Natural killer cell (primary cell): ENCODE measurements around the gene NLRP1. TPM values are rescaled to one million over a fixed set of nuclear protein-coding genes. Genes with fewer than 3 reads are reported as not detected.
A peak's percentile ranks its signal among the peaks of the same experiment; 100 is the strongest.

Source experiments
- ATAC-seq, 3 donors: fragments of 150-1000 bp in 2 of 3; fragments of 200-7000 bp in 1 of 3; cut with Tn5 transposase; 1 replicate in 1 of 3; 2 replicates in 2 of 3; pipeline ENCODE4 v1.10.0; 2021; ENCODE audit warnings: mild to moderate bottlenecking in 2 of 3, moderate library complexity in 2 of 3
- DNase-seq, 2 donors: peaks; one replicate each; pipeline versions ENCODE4 v3.0.0 to v3.0.0-alpha.2; 2013 to 2021; ENCODE audit warnings: mixed read lengths in 1 of 2
- H3K27ac ChIP-seq: one replicate; pipeline ENCODE4 v1.5.1; 2013; ENCODE audit warnings: mild to moderate bottlenecking, low read length
- H3K27me3 ChIP-seq: one replicate; pipeline ENCODE4 v1.6.1; 2013; ENCODE audit warnings: low read length; ENCODE audit not compliant: control insufficient read depth, insufficient read depth
- H3K36me3 ChIP-seq: one replicate; pipeline ENCODE4 v1.6.1; 2013; ENCODE audit warnings: low read length; ENCODE audit not compliant: control insufficient read depth, insufficient read depth
- H3K4me1 ChIP-seq: one replicate; pipeline ENCODE4 v1.6.1; 2013; ENCODE audit warnings: low read length; ENCODE audit not compliant: control insufficient read depth, insufficient read depth
- H3K4me3 ChIP-seq: one replicate; pipeline ENCODE4 v1.5.1; 2013; ENCODE audit warnings: low read length
- H3K9me3 ChIP-seq: one replicate; pipeline ENCODE4 v1.6.1; 2013; ENCODE audit warnings: low read length; ENCODE audit not compliant: control insufficient read depth, insufficient read depth
- H3K27ac Mint-ChIP-seq, 2 donors: one replicate each; pipeline ENCODE4 v1.8.0; 2022; ENCODE audit warnings: mild to moderate bottlenecking in 2 of 2, mixed read lengths in 2 of 2, moderate library complexity in 1 of 2
- H3K27me3 Mint-ChIP-seq, 2 donors: one replicate each; pipeline ENCODE4 v1.8.0; 2022; ENCODE audit warnings: low read depth in 2 of 2, mixed read lengths in 2 of 2
- H3K36me3 Mint-ChIP-seq: one replicate; pipeline ENCODE4 v1.8.0; 2022; ENCODE audit warnings: mixed read lengths
- H3K4me1 Mint-ChIP-seq, 2 donors: one replicate each; pipeline ENCODE4 v1.8.0; 2022; ENCODE audit warnings: mixed read lengths in 2 of 2
- H3K4me3 Mint-ChIP-seq: one replicate; pipeline ENCODE4 v1.8.0; 2022; ENCODE audit warnings: mild to moderate bottlenecking, moderate library complexity, mixed read lengths
- H3K9me3 Mint-ChIP-seq, 2 donors: one replicate each; pipeline ENCODE4 v1.8.0; 2022; ENCODE audit warnings: mixed read lengths in 2 of 2
- CTCF ChIP-seq: fragments of 200-600 bp; IDR thresholded peaks from one replicate; pipeline ENCODE4 v1.8.0; 2022; ENCODE audit warnings: antibody characterized with exemption
- WGBS: methylation state at CpG from one replicate; pipeline ENCODE4 v1.1.7; 2013; ENCODE audit warnings: missing lambda C conversion rate; ENCODE audit not compliant: insufficient coverage; 5-methylcytosine and 5-hydroxymethylcytosine counted together
- intact Hi-C: fragments of 100-400 bp; cut with micrococcal nuclease; formaldehyde crosslinking; loops from one replicate; pipeline ENCODE4 v1.14.2; 2022
- total RNA-seq, 4 donors: library from RNA; stranded (reverse); fragments of 120-200 nt in 1 of 4; gene quantifications; one replicate each; pipeline versions ENCODE4 v1.2.3 to v1.2.4, GENCODE V29; 2013 to 2022

NLRP1 gene
- total RNA-seq, 3 donors from 2014 or later (not counting 1 experiment from before 2014, with no cell fraction given): 206 to 237 (median 209) TPM

GRCh38 chr17:5592382-5592781 lies 8.1 kb upstream of the NLRP1 start:
- no peak overlapping the region for H3K4me3 Mint-ChIP-seq
- ATAC-seq (peak in 2 of 3 donors; percentile 59 to 60), DNase-seq (peak in 1 of 2 donors; percentile 67)
- H3K36me3 Mint-ChIP-seq: no peaks in the 10 kb centered on the region
- no peaks in the 10 kb centered on the region for H3K4me1 ChIP-seq
- TF ChIP-seq CTCF: peak; percentile 68
- H3K27me3 ChIP-seq: peaks cover 4% of the 10 kb centered on the region
- H3K27ac ChIP-seq: no peak overlapping the region
- no peaks in the 10 kb centered on the region for H3K9me3 Mint-ChIP-seq
- no peaks in the 10 kb centered on the region for H3K36me3 ChIP-seq
- WGBS: 23% methylated on average over 7 of the region's 7 CpGs
- intact Hi-C loops: loop anchor here (1.0 kb wide), 1 partner anchor 830 kb away; no protein-coding TSS in a partner anchor
- H3K4me1 Mint-ChIP-seq: peaks cover 2% of the 10 kb centered on the region in 2 donors
- no peaks in the 10 kb centered on the region for H3K9me3 ChIP-seq
- H3K27me3 Mint-ChIP-seq: peaks cover 26 to 38% of the 10 kb centered on the region in 2 donors
- no peak overlapping the region for H3K4me3 ChIP-seq
- H3K27ac Mint-ChIP-seq: no peak overlapping the region

GRCh38 chr17:5591966-5592365 lies 7.7 kb upstream of the NLRP1 start:
- Histone ChIP-seq H3K4me1 (no peaks in the 10 kb centered on the region), H3K36me3 (no peaks in the 10 kb centered on the region), H3K9me3 (no peaks in the 10 kb centered on the region), H3K27me3 (peaks cover 4% of the 10 kb centered on the region), H3K27ac (no peak overlapping the region), H3K4me3 (no peak overlapping the region)
- Mint-ChIP-seq H3K27me3 (peaks cover 24 to 34% of the 10 kb centered on the region in 2 donors), H3K36me3 (no peaks in the 10 kb centered on the region), H3K4me3 (no peak overlapping the region), H3K27ac (no peak overlapping the region), H3K9me3 (no peaks in the 10 kb centered on the region), H3K4me1 (peaks cover 6% of the 10 kb centered on the region in 2 donors)
- 75% methylated on average over 11 of the region's 11 CpGs for WGBS
- ATAC-seq (no peak), DNase-seq (no peak)
- intact Hi-C loops: loop anchor here (1.0 kb wide), 1 partner anchor 830 kb away; no protein-coding TSS in a partner anchor
- no peak for TF ChIP-seq CTCF

GRCh38 chr17:5588584-5588983 lies 4.3 kb upstream of the NLRP1 start:
- no peak for TF ChIP-seq CTCF

More at GRCh38 chr17:5588584-5588983, 4.3 kb upstream of the NLRP1 start:
- 92% methylated on average over 6 of the region's 6 CpGs for WGBS
- no peak overlapping the region for H3K4me3 Mint-ChIP-seq
- H3K9me3 ChIP-seq: no peaks in the 10 kb centered on the region
- H3K27ac Mint-ChIP-seq: no peak overlapping the region
- peaks cover 16 to 19% of the 10 kb centered on the region in 2 donors for H3K4me1 Mint-ChIP-seq
- no peak for ATAC-seq
- H3K4me1 ChIP-seq: peaks cover 25% of the 10 kb centered on the region
- no peaks in the 10 kb centered on the region for H3K27me3 ChIP-seq
- no peaks in the 10 kb centered on the region for H3K36me3 ChIP-seq
- no peaks in the 10 kb centered on the region for H3K9me3 Mint-ChIP-seq
- no peak overlapping the region for H3K4me3 ChIP-seq
- H3K27ac ChIP-seq: no peak overlapping the region
- intact Hi-C loops: no loop called here
- no peak for DNase-seq
- H3K27me3 Mint-ChIP-seq: peaks cover 2 to 3% of the 10 kb centered on the region in 2 donors
- H3K36me3 Mint-ChIP-seq: no peaks in the 10 kb centered on the region
